Trophoblast cell (in vitro differentiated cells and primary cell): Measurements from ENCODE around the gene RHEB.

ENCODE experiments used
- DNase-seq, 2 donors: peaks; one replicate each; pipeline ENCODE4 v3.0.0-alpha.2; 2016
- H2AFZ ChIP-seq: 2 replicates; pipeline ENCODE4 v1.6.1; 2013; ENCODE audit warnings: low read length, moderate library complexity, mild to moderate bottlenecking; ENCODE audit not compliant: insufficient read depth, poor library complexity
- H2AK5ac ChIP-seq: 2 replicates; pipeline ENCODE4 v1.6.1; 2013; ENCODE audit warnings: mild to moderate bottlenecking, low read length
- H2BK120ac ChIP-seq: 2 replicates; pipeline ENCODE4 v1.6.1; 2013; ENCODE audit warnings: low read length, mild to moderate bottlenecking, moderate library complexity; ENCODE audit not compliant: insufficient read depth, poor library complexity
- H2BK12ac ChIP-seq: 2 replicates; pipeline ENCODE4 v1.6.1; 2013; ENCODE audit warnings: mild to moderate bottlenecking, low read length, moderate library complexity
- H2BK5ac ChIP-seq: 2 replicates; pipeline ENCODE4 v1.6.1; 2013; ENCODE audit warnings: low read length, low read depth, moderate library complexity, mild to moderate bottlenecking; ENCODE audit not compliant: poor library complexity
- H3K14ac ChIP-seq: 2 replicates; pipeline ENCODE4 v1.6.1; 2013; ENCODE audit warnings: mild to moderate bottlenecking, low read length
- H3K18ac ChIP-seq: 2 replicates; pipeline ENCODE4 v1.6.1; 2013; ENCODE audit warnings: mild to moderate bottlenecking, low read length
- H3K23ac ChIP-seq: 2 replicates; pipeline ENCODE4 v1.6.1; 2013; ENCODE audit warnings: low read length
- H3K27ac ChIP-seq: 2 replicates; pipeline ENCODE4 v1.5.1; 2013; ENCODE audit warnings: low read depth, mild to moderate bottlenecking, inconsistent platforms, low read length, moderate library complexity
- H3K27me3 ChIP-seq: 2 replicates; pipeline ENCODE4 v1.6.1; 2013; ENCODE audit warnings: inconsistent platforms, mild to moderate bottlenecking, low read length, moderate library complexity; ENCODE audit not compliant: insufficient read depth
- H3K36me3 ChIP-seq, 2 experiments: 1 replicate in 1 of 2; 2 replicates in 1 of 2; pipeline ENCODE4 v1.6.1; 2013; ENCODE audit warnings: low read length in 2 of 2, mild to moderate bottlenecking in 2 of 2, moderate library complexity in 1 of 2; ENCODE audit not compliant: insufficient read depth in 2 of 2, control insufficient read depth in 1 of 2
- H3K4ac ChIP-seq: 2 replicates; pipeline ENCODE4 v1.6.1; 2013; ENCODE audit warnings: low read depth, mild to moderate bottlenecking, low read length, moderate library complexity
- H3K4me1 ChIP-seq, 2 experiments: 1 replicate in 1 of 2; 2 replicates in 1 of 2; pipeline ENCODE4 v1.6.1; 2013; ENCODE audit warnings: low read length in 2 of 2, mild to moderate bottlenecking in 2 of 2, moderate library complexity in 1 of 2; ENCODE audit not compliant: insufficient read depth in 2 of 2, control insufficient read depth in 1 of 2
- H3K4me2 ChIP-seq: 2 replicates; pipeline ENCODE4 v1.6.1; 2013; ENCODE audit warnings: inconsistent platforms, mild to moderate bottlenecking, low read length, moderate library complexity
- H3K4me3 ChIP-seq: 2 replicates; pipeline ENCODE4 v1.5.1; 2013; ENCODE audit warnings: mild to moderate bottlenecking, low read depth, low read length, inconsistent platforms
- H3K79me1 ChIP-seq: one replicate; pipeline ENCODE4 v1.6.1; 2013; ENCODE audit warnings: low read length
- H3K79me2 ChIP-seq: 2 replicates; pipeline ENCODE4 v1.6.1; 2013; ENCODE audit warnings: low read length, mild to moderate bottlenecking; ENCODE audit not compliant: control insufficient read depth, insufficient read depth, poor library complexity
- H3K9ac ChIP-seq: 2 replicates; pipeline ENCODE4 v1.6.1; 2013; ENCODE audit warnings: mild to moderate bottlenecking, low read length
- H3K9me3 ChIP-seq: 2 replicates; pipeline ENCODE4 v1.6.1; 2013; ENCODE audit warnings: low read depth, mild to moderate bottlenecking, control low read depth, inconsistent platforms, low read length; ENCODE audit not compliant: insufficient read depth
- H4K12ac ChIP-seq: 2 replicates; pipeline ENCODE4 v1.6.1; 2013; ENCODE audit warnings: low read depth, mild to moderate bottlenecking, low read length, moderate library complexity
- H4K8ac ChIP-seq: 2 replicates; pipeline ENCODE4 v1.6.1; 2013; ENCODE audit warnings: low read depth, mild to moderate bottlenecking, low read length, moderate library complexity
- H4K91ac ChIP-seq: one replicate; pipeline ENCODE4 v1.6.1; 2013; ENCODE audit warnings: low read depth, mild to moderate bottlenecking, low read length, moderate library complexity
- WGBS: extraction: QIAGEN DNeasy Blood & Tissue Kit; methylation state at CpG from one replicate; pipeline ENCODE4 v1.1.7; 2013; ENCODE audit warnings: missing lambda C conversion rate; ENCODE audit not compliant: insufficient read length, insufficient coverage; ENCODE audit errors: extremely low coverage; 5-methylcytosine and 5-hydroxymethylcytosine counted together

The RHEB gene

GRCh38 chr7:151552352-151553028, 32.8 kb upstream of the RHEB start:
- no peak overlapping the region for H3K4me2 ChIP-seq

DNA sequence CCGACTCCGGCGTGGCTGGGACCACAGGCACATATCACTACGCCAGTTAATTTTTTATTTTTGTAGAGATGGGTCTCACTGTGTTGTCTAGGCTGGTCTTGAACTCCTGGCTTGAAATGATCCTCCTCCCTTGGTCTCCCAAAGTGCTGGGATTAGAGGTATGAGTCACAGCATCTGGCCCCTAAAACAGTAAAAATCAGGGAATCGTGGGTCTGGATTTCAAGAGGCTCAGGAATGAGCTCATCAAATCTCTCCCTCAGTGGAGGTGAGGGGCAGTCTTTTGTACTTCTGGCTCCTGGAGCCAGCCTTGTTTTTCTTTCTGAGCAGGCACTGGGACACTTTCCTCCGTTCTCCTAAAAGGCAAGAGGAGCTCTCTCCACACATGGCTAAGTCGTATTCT, 32.1 kb upstream of the RHEB start:
- no peak for DNase-seq
- Histone ChIP-seq H4K91ac (no peak overlapping the region), H3K4me1 (peaks cover 11 to 13% of the 10 kb centered on the region in 2 experiments), H3K14ac (no peak overlapping the region), H3K23ac (no peak overlapping the region), H2BK5ac (no peak overlapping the region), H4K8ac (no peak overlapping the region), H3K4me3 (no peak overlapping the region), H3K36me3 (no peaks in the 10 kb centered on the region), H3K4ac (no peak overlapping the region), H2AFZ (no peak overlapping the region), H3K18ac (no peak overlapping the region), H2BK120ac (no peak overlapping the region), H3K9ac (no peak overlapping the region), H4K12ac (no peak overlapping the region), H3K4me2 (no peak overlapping the region), H3K79me1 (no peaks in the 10 kb centered on the region), H2AK5ac (no peak overlapping the region), H3K9me3 (no peaks in the 10 kb centered on the region), H2BK12ac (peak overlapping the region; percentile 13), H3K79me2 (no peaks in the 10 kb centered on the region), H3K27me3 (no peaks in the 10 kb centered on the region), H3K27ac (no peak overlapping the region)
- no CpG with 5 or more reads among the region's 7 CpGs for WGBS

More at GRCh38 chr7:151552352-151553028, 32.8 kb upstream of the RHEB start:
- no peak overlapping the region for H3K4ac ChIP-seq
- H3K27ac ChIP-seq: no peak overlapping the region
- H3K4me3 ChIP-seq: peak overlapping the region; percentile 6
- no peak overlapping the region for H2BK12ac ChIP-seq
- H3K4me1 ChIP-seq: peaks cover 11 to 13% of the 10 kb centered on the region in 2 experiments
- H3K18ac ChIP-seq: no peak overlapping the region
- H2BK5ac ChIP-seq: no peak overlapping the region
- no peak overlapping the region for H3K14ac ChIP-seq
- H3K79me1 ChIP-seq: no peaks in the 10 kb centered on the region
- H3K9me3 ChIP-seq: no peaks in the 10 kb centered on the region
- no peak overlapping the region for H2AK5ac ChIP-seq
- no peak overlapping the region for H4K8ac ChIP-seq
- H3K79me2 ChIP-seq: no peaks in the 10 kb centered on the region
- WGBS: no CpG with 5 or more reads among the region's 10 CpGs
- no peak overlapping the region for H3K23ac ChIP-seq
- H4K91ac ChIP-seq: no peak overlapping the region
- no peak overlapping the region for H2BK120ac ChIP-seq
- no peaks in the 10 kb centered on the region for H3K36me3 ChIP-seq
- H3K27me3 ChIP-seq: no peaks in the 10 kb centered on the region
- no peak overlapping the region for H4K12ac ChIP-seq
- H2AFZ ChIP-seq: no peak overlapping the region
- DNase-seq: peak; percentile 92 to 96
- no peak overlapping the region for H3K9ac ChIP-seq

GRCh38 chr7:151550656-151551286, 31.1 kb upstream of the RHEB start:
- Histone ChIP-seq H3K79me2 (no peaks in the 10 kb centered on the region), H4K12ac (no peak overlapping the region), H3K79me1 (no peaks in the 10 kb centered on the region), H2BK12ac (no peak overlapping the region), H3K4me1 (peaks cover 11 to 13% of the 10 kb centered on the region in 2 experiments), H2AFZ (no peak overlapping the region), H2AK5ac (no peak overlapping the region), H3K27ac (no peak overlapping the region), H3K27me3 (no peaks in the 10 kb centered on the region), H2BK5ac (no peak overlapping the region), H3K23ac (no peak overlapping the region), H3K14ac (no peak overlapping the region), H3K4me2 (no peak overlapping the region), H3K9ac (no peak overlapping the region), H3K4me3 (no peak overlapping the region), H3K9me3 (no peaks in the 10 kb centered on the region), H3K18ac (no peak overlapping the region), H2BK120ac (no peak overlapping the region), H3K4ac (no peak overlapping the region), H4K91ac (no peak overlapping the region), H3K36me3 (no peaks in the 10 kb centered on the region), H4K8ac (no peak overlapping the region)
- no peak for DNase-seq
- no CpG with 5 or more reads among the region's 3 CpGs for WGBS

DNA sequence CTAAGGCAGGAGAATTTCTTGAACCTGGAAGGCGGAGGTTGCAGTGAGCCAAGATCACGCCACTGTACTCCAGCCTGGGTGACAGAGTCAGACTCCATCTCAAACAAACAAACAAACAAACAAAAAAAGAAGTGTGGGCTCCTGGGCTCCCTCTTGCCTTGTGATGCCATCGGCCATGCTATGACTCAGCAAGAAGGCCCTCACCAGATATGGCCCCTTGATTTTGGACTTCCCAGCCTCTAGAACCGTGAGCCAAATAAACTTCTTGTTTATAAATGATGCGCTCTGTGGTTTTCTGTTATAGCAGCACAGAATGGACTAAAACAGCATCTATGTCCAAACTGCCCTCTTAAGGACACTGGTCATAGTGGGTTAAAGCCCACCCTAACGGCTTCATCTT, 29.9 kb upstream of the RHEB start:
- no peak overlapping the region for H2BK5ac ChIP-seq
- peaks cover 11 to 13% of the 10 kb centered on the region in 2 experiments for H3K4me1 ChIP-seq

More for the DNA sequence above, 29.9 kb upstream of the RHEB start:
- no peak for DNase-seq
- no peak overlapping the region for H3K27ac ChIP-seq
- no peaks in the 10 kb centered on the region for H3K9me3 ChIP-seq
- H3K4ac ChIP-seq: no peak overlapping the region
- H2BK120ac ChIP-seq: no peak overlapping the region
- H2AFZ ChIP-seq: no peak overlapping the region
- no peak overlapping the region for H4K8ac ChIP-seq
- H4K12ac ChIP-seq: no peak overlapping the region
- no peak overlapping the region for H2BK12ac ChIP-seq
- H3K27me3 ChIP-seq: no peaks in the 10 kb centered on the region
- H3K79me2 ChIP-seq: no peaks in the 10 kb centered on the region
- H3K18ac ChIP-seq: no peak overlapping the region
- H3K23ac ChIP-seq: no peak overlapping the region
- no peak overlapping the region for H4K91ac ChIP-seq
- no peak overlapping the region for H3K4me3 ChIP-seq
- no peak overlapping the region for H2AK5ac ChIP-seq
- WGBS: no CpG with 5 or more reads among the region's 6 CpGs
- H3K79me1 ChIP-seq: no peaks in the 10 kb centered on the region
- H3K4me2 ChIP-seq: no peak overlapping the region
- H3K14ac ChIP-seq: no peak overlapping the region
- H3K9ac ChIP-seq: no peak overlapping the region
- H3K36me3 ChIP-seq: no peaks in the 10 kb centered on the region
